K562 (cell line): ENCODE results near the gene PIP5K1B.

Experiments
- CTCF ChIP-seq, 3 experiments: IDR thresholded peaks in 2 of 3; conservative IDR thresholded peaks in 1 of 3; 2 replicates each; pipeline ENCODE4 v1.5.1; 2011 to 2012; ENCODE audit warnings: low read length in 3 of 3, mild to moderate bottlenecking in 3 of 3, control low read depth in 2 of 3, improper control_type of control experiment in 1 of 3, inconsistent platforms in 1 of 3, low read depth in 1 of 3, mixed read lengths in 1 of 3, moderate library complexity in 1 of 3; ENCODE audit not compliant: insufficient read depth in 2 of 3
- ELF4 ChIP-seq: fragments of 450-650 bp; formaldehyde crosslinking; IDR thresholded peaks from 2 replicates; pipeline ENCODE4 v1.4.0; 2022; ENCODE audit warnings: missing genetic modification characterization
- EP300 ChIP-seq: IDR thresholded peaks from 2 replicates; pipeline ENCODE4 v1.6.1; 2012; ENCODE audit warnings: low read length, improper control_type of control experiment
- ESRRA ChIP-seq: fragments of 450-650 bp; IDR thresholded peaks from 2 replicates; pipeline ENCODE4 v1.6.1; 2014; ENCODE audit warnings: low read depth, mild to moderate bottlenecking, moderate library complexity, borderline replicate concordance
- EZH2 ChIP-seq: IDR thresholded peaks from 2 replicates; pipeline ENCODE4 v1.6.1; 2012; ENCODE audit warnings: low read depth, mild to moderate bottlenecking, inconsistent platforms, low read length, borderline replicate concordance
- MAZ ChIP-seq, 2 experiments: fragments of 450-650 bp in 1 of 2; sonication (generic) in 1 of 2; formaldehyde crosslinking; IDR thresholded peaks in 1 of 2; conservative IDR thresholded peaks in 1 of 2; 2 replicates each; pipeline versions ENCODE4 v1.4.0 to v1.5.0; 2020; ENCODE audit warnings: mild to moderate bottlenecking in 1 of 2, missing genetic modification reagents in 1 of 2
- PTBP1 ChIP-seq: fragments of 200-400 bp; formaldehyde crosslinking; IDR thresholded peaks from 2 replicates; pipeline ENCODE4 v1.6.1; 2017; ENCODE audit warnings: low read depth, low read length
- RBFOX2 ChIP-seq: fragments of 200-400 bp; formaldehyde crosslinking; IDR thresholded peaks from 2 replicates; pipeline ENCODE4 v1.6.1; 2017; ENCODE audit warnings: low read depth, mild to moderate bottlenecking, low read length, moderate library complexity
- RBM39 ChIP-seq: fragments of 200-400 bp; formaldehyde crosslinking; optimal IDR thresholded peaks from 2 replicates; pipeline ENCODE3; 2018; ENCODE audit warnings: low read depth, low read length
- RFX5 ChIP-seq: IDR thresholded peaks from 2 replicates; pipeline ENCODE4 v1.6.1; 2011; ENCODE audit warnings: low read depth, mild to moderate bottlenecking, improper control_type of control experiment, low read length
- SNRNP70 ChIP-seq: fragments of 200-400 bp; formaldehyde crosslinking; optimal IDR thresholded peaks from 2 replicates; pipeline ENCODE3; 2017; ENCODE audit warnings: low read depth, low read length
- SREBF2 ChIP-seq: sonication (generic); formaldehyde crosslinking; IDR thresholded peaks from 2 replicates; pipeline ENCODE4 v1.4.0; 2020; ENCODE audit warnings: mild to moderate bottlenecking, missing genetic modification reagents

DNA sequence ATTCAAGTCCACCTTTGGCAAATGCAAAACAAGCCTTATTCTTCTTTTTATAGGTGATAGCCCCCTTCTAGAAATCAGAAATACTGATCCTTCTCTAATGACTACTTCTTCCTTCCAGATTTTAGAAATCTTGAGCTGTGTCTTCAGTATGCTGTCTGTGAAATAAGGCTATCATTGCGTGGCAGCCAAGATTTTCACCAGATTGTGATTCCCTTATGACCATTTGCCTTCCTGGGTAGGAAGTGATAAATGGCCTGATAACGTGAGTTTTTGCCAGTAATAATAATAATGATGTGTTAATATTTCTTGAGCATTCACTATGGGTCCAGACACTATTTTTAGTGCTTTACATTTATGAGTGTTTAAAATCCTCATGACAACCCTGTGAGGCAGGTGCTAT is 80.9 kb downstream of the PIP5K1B start:
- no peak for TF ChIP-seq CTCF (IDR thresholded peaks at IDR 0.05 in 2 of 3, conservative IDR thresholded peaks at IDR 0.05 in 1 of 3; ENCODE audit: insufficient read depth in 2 of 3, low read depth in 1 of 3, low read length in 3 of 3)
- TF ChIP-seq EP300, result no peak
- no peak for TF ChIP-seq RBFOX2
- TF ChIP-seq MAZ (CRISPR knock-in tag; conservative IDR thresholded peaks at IDR 0.05 in 1 of 2, IDR thresholded peaks at IDR 0.05 in 1 of 2), result no peak
- no peak for TF ChIP-seq SNRNP70
- TF ChIP-seq PTBP1, result no peak
- TF ChIP-seq RFX5, result no peak
- TF ChIP-seq ESRRA, result no peak
- no peak for TF ChIP-seq ELF4 (CRISPR knock-in tag)
- no peak for TF ChIP-seq RBM39
- TF ChIP-seq SREBF2 (CRISPR knock-in tag), result no peak
- TF ChIP-seq EZH2, result no peak
